ENCODE data around the gene RTCA. TPM values are rescaled to one million over a fixed set of nuclear protein-coding genes. Genes with fewer than 3 reads are reported as not detected.

The RTCA gene
- polyA plus RNA-seq, 1 donor from 2014 or later = 95.2 TPM

DNA sequence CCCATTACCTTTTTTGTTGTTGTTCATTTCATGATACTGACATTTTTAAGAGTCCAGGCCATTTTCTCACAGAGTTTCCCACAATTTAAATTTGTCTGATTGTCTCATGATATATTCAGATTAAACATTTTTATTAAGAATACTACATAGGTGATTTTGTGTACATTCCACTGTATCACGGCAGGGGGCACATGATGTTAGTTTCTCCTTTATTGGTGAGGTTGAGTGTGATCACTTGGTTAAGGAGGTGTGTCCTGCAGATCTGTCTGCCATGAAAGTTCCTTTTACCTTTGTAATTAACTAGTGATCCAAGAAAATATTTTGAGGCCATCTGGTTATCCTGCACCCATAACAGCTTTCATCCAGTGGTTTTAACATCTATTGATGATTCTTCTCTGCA is 11.8 kb downstream of the RTCA start:
- Histone ChIP-seq H3K36me3 (ENCODE audit: insufficient read depth, low read length) (peaks cover 25% of the 10 kb centered on the region), H3K9ac (ENCODE audit: low read length) (no peak overlapping the region), H4K20me1 (ENCODE audit: insufficient read depth) (peaks cover 2% of the 10 kb centered on the region), H3K9me2 (ENCODE audit: insufficient read depth, low read length) (no peaks in the 10 kb centered on the region), H3F3A (ENCODE audit: insufficient read depth, low read length, poor library complexity, severe bottlenecking) (no peaks in the 10 kb centered on the region), H2AFZ (ENCODE audit: low read depth, low read length) (no peak overlapping the region), H3K27me3 (ENCODE audit: insufficient read depth, low read depth, low read length) (no peaks in the 10 kb centered on the region), H3K4me3 (ENCODE audit: low read length) (no peak overlapping the region), H3K27ac (ENCODE audit: low read length) (no peak overlapping the region), H3K79me2 (replicated peaks; ENCODE audit: insufficient read depth, low read length) (no peaks in the 10 kb centered on the region), H3K4me2 (ENCODE audit: low read length) (no peak overlapping the region), H3K9me3 (ENCODE audit: low read length) (no peaks in the 10 kb centered on the region)
- TF ChIP-seq REST (IDR thresholded peaks at IDR 0.05; ENCODE audit: borderline replicate concordance) (no peak), POLR2AphosphoS5 (IDR thresholded peaks at IDR 0.05) (no peak), EP300 (conservative IDR thresholded peaks at IDR 0.05; ENCODE audit: poor library complexity, severe bottlenecking) (no peak), RAD21 (conservative IDR thresholded peaks at IDR 0.05) (no peak), EZH2 (IDR thresholded peaks at IDR 0.05; ENCODE audit: borderline replicate concordance, insufficient read depth, low read length, poor library complexity, severe bottlenecking) (no peak), TAF1 (IDR thresholded peaks at IDR 0.05; ENCODE audit: low read depth) (no peak), SMC3 (conservative IDR thresholded peaks at IDR 0.05; ENCODE audit: poor library complexity) (no peak), MXI1 (conservative IDR thresholded peaks at IDR 0.05; ENCODE audit: poor library complexity, severe bottlenecking) (no peak)
- TF ChIP-seq, protein P1, sequence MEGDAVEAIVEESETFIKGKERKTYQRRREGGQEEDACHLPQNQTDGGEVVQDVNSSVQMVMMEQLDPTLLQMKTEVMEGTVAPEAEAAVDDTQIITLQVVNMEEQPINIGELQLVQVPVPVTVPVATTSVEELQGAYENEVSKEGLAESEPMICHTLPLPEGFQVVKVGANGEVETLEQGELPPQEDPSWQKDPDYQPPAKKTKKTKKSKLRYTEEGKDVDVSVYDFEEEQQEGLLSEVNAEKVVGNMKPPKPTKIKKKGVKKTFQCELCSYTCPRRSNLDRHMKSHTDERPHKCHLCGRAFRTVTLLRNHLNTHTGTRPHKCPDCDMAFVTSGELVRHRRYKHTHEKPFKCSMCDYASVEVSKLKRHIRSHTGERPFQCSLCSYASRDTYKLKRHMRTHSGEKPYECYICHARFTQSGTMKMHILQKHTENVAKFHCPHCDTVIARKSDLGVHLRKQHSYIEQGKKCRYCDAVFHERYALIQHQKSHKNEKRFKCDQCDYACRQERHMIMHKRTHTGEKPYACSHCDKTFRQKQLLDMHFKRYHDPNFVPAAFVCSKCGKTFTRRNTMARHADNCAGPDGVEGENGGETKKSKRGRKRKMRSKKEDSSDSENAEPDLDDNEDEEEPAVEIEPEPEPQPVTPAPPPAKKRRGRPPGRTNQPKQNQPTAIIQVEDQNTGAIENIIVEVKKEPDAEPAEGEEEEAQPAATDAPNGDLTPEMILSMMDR (IDR thresholded peaks at IDR 0.05; ENCODE audit: poor library complexity, severe bottlenecking) = no peak

DNA sequence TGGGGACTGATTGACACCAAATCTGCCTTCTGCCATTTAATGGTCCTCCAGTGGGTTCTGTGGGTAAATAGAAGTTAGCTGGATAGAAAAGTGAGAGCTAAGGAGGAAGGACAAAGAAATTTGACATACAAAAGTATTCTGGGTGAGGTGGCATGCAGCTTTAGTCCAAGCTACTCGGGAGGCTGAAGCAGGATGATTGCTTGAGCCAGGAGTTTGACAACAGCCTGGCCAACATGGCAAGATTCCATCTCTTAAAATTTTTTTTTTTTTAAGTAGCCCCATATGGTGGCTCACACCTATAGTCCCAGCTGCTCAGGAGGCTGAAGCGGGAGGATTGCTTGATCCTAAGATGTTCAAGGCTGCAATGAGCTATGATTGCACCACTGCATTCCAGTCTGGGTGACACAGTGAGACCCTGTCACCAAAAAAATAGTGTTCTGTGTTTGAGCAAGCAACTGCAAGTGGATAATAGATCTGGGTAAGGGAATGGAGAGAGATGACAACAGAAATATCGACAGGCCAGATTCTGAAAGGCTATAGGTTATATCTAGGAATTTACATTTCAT is 13.4 kb downstream of the RTCA start:
- H3K79me2 ChIP-seq (replicated peaks; ENCODE audit: insufficient read depth, low read length) = no peaks in the 10 kb centered on the region
- TF ChIP-seq EP300 (conservative IDR thresholded peaks at IDR 0.05; ENCODE audit: poor library complexity, severe bottlenecking) (no peak), EZH2 (IDR thresholded peaks at IDR 0.05; ENCODE audit: borderline replicate concordance, insufficient read depth, low read length, poor library complexity, severe bottlenecking) (no peak), POLR2AphosphoS5 (IDR thresholded peaks at IDR 0.05) (no peak), RAD21 (conservative IDR thresholded peaks at IDR 0.05) (no peak), SMC3 (conservative IDR thresholded peaks at IDR 0.05; ENCODE audit: poor library complexity) (no peak), REST (IDR thresholded peaks at IDR 0.05; ENCODE audit: borderline replicate concordance) (no peak), MXI1 (conservative IDR thresholded peaks at IDR 0.05; ENCODE audit: poor library complexity, severe bottlenecking) (no peak), TAF1 (IDR thresholded peaks at IDR 0.05; ENCODE audit: low read depth) (no peak)
- TF ChIP-seq, protein P1 (IDR thresholded peaks at IDR 0.05; ENCODE audit: poor library complexity, severe bottlenecking) = no peak
- no peak overlapping the region for H3K27ac ChIP-seq (ENCODE audit: low read length)
- no peak overlapping the region for H3K9ac ChIP-seq (ENCODE audit: low read length)
- no peak overlapping the region for H3K4me2 ChIP-seq (ENCODE audit: low read length)
- peaks cover 14% of the 10 kb centered on the region for H3K36me3 ChIP-seq (ENCODE audit: insufficient read depth, low read length)
- no peaks in the 10 kb centered on the region for H3K27me3 ChIP-seq (ENCODE audit: insufficient read depth, low read depth, low read length)
- no peaks in the 10 kb centered on the region for H3K9me3 ChIP-seq (ENCODE audit: low read length)
- no peak overlapping the region for H2AFZ ChIP-seq (ENCODE audit: low read depth, low read length)
- H3F3A ChIP-seq (ENCODE audit: insufficient read depth, low read length, poor library complexity, severe bottlenecking) = no peaks in the 10 kb centered on the region
- H3K9me2 ChIP-seq (ENCODE audit: insufficient read depth, low read length) = no peaks in the 10 kb centered on the region
- no peaks in the 10 kb centered on the region for H4K20me1 ChIP-seq (ENCODE audit: insufficient read depth)
- H3K4me3 ChIP-seq (ENCODE audit: low read length) = no peak overlapping the region

Data from neural cell (in vitro differentiated cells).